ENCODE results near the gene CYP2U1.
A peak's percentile ranks its signal among the peaks of the same experiment; 100 is the strongest.
"Not testable (repeated sequence)": the region's sequence is repeated elsewhere in the genome, so short reads cannot be mapped to it uniquely, and the experiment has no call there.

Gene CYP2U1

GRCh38 chr4:107922486-107923473 is 8.6 kb upstream of the CYP2U1 start:
- no peak for DNase-seq

GRCh38 chr4:107925713-107926112 is 5.6 kb upstream of the CYP2U1 start:
- DNase-seq = not testable (repeated sequence)

- DNase-seq = not testable (repeated sequence)
Measured at GRCh38 chr4:107926875-107927274, 4.5 kb upstream of the CYP2U1 start.

- peak; percentile 62 for DNase-seq
Measured at GRCh38 chr4:107931775-107932321, 499 bp downstream of the CYP2U1 start.

- DNase-seq = no peak
Measured at GRCh38 chr4:107935246-107935645, 3.9 kb downstream of the CYP2U1 start.

- no peak for DNase-seq
Measured at GRCh38 chr4:107937040-107937439, 5.7 kb downstream of the CYP2U1 start.

GRCh38 chr4:107939307-107939706 is 8.0 kb downstream of the CYP2U1 start:
- no peak for DNase-seq

- no peak for DNase-seq
Measured at GRCh38 chr4:107945809-107946208, 14.5 kb downstream of the CYP2U1 start.

- DNase-seq = no peak
Measured at GRCh38 chr4:107950746-107951540, 19.6 kb downstream of the CYP2U1 start.

- DNase-seq = no peak
Measured at GRCh38 chr4:107951551-107951950, 20.2 kb downstream of the CYP2U1 start.

GRCh38 chr4:107956011-107956410 is 24.7 kb downstream of the CYP2U1 start:
- DNase-seq = no peak

- DNase-seq = peak; percentile 2
Measured at GRCh38 chr4:107966903-107967302, 35.6 kb downstream of the CYP2U1 start.

- DNase-seq = not testable (repeated sequence)
Measured at GRCh38 chr4:107967519-107967918, 36.2 kb downstream of the CYP2U1 start.

- DNase-seq = not testable (repeated sequence)
Measured at GRCh38 chr4:107967921-107968320, 36.6 kb downstream of the CYP2U1 start.

- no peak for DNase-seq
Measured at GRCh38 chr4:107970063-107970798, 38.9 kb downstream of the CYP2U1 start.

- DNase-seq = no peak
Measured at GRCh38 chr4:107972605-107973004, 41.3 kb downstream of the CYP2U1 start.

- DNase-seq = no peak
Measured at GRCh38 chr4:107974523-107974922, 43.2 kb downstream of the CYP2U1 start.

- DNase-seq = no peak
Measured at GRCh38 chr4:107977482-107977881, 46.1 kb downstream of the CYP2U1 start.

- no peak for DNase-seq
Measured at GRCh38 chr4:107977966-107978705, 46.8 kb downstream of the CYP2U1 start.

GRCh38 chr4:107978716-107979451 is 47.5 kb downstream of the CYP2U1 start:
- no peak for DNase-seq
